Pons (tissue), 1 donor: Measurements from ENCODE around the gene NECAP2.
"Not testable (repeated sequence)": the region's sequence is repeated elsewhere in the genome, so short reads cannot be mapped to it uniquely, and the experiment has no call there.

Experiments used
- DNase-seq: peaks from one replicate; pipeline ENCODE4 v3.0.0-alpha.2; 2016; ENCODE audit warnings: low spot score

NECAP2 gene

GRCh38 chr1:16461681-16462080 lies 21.2 kb downstream of the NECAP2 start:
- DNase-seq, result no peak

- no peak for DNase-seq
Measured at GRCh38 chr1:16462773-16463330, 22.3 kb downstream of the NECAP2 start.

DNA sequence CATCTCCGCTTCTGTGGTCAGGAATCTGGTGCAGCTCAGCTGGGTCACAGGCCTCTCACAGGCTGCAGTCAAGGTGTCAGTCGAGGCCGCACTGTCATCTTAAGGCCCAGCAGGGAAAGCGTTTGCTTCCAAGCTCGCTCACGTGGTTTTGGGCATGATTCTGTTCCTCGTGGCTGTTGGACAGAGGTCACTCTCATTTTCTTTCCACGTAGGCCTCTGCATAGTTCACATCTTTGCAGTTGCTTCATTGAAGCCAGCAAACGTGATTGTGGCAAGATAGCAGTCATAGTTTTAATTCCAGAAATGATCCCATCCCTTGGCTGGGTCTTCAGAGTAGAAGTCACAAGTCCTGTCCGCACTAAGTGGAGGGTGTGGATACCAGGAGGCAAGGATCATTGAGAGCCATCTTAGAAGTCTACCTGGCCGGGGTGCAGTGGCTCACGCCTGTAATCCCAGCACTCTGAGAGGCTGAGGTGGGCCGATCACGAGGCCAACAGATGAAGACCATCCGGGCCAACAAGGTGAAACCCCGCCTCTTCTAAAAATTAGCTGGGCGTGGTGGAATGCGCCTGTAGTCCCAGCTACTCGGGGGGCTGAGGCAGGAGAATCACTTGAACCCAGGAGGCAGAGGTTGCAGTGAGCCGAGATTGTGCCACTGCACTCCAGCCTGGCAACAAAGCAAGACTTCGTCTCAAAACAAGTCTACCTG lies 24.5 kb downstream of the NECAP2 start:
- DNase-seq, result no peak

DNA sequence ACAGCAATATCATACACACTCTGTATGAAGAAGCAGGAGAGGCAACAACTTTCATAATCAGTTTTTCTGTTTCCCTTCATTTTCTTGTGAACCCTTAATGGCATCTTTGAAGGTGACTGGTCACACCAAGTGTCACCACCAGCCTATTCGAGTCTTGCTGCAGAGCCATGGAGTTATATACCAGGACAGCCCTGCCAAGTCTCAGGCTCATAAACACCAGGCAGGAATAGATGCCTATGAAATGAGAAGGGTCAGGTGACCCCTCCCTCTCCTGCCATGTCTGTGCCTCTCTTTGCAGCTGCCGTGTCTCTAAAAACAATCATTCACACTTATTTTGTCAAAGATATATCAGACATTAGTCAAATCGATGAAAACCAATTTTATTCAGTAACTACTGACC lies 28.0 kb downstream of the NECAP2 start:
- DNase-seq, result no peak

GRCh38 chr1:16474166-16474800 lies 33.8 kb downstream of the NECAP2 start:
- no peak for DNase-seq

DNA sequence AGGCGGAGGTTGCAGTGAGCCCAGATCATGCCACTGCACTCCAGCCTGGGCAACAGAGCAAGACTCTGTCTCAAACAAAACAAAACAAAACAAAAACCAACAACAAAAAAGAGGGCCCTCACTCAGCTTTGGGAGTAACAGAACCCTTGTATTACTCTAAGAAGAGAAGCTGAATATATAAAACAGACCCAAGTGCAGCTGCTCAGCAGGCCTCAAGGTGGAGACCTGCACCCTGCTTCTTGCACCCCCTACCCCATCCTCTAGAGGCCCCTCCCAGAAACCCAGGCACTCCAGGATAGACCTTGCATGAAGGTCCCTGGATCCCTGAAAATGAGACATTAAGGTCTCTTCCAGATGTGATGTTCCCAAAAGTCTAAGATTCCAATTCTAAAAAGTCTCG lies 34.4 kb downstream of the NECAP2 start:
- DNase-seq, result not testable (repeated sequence)

- not testable (repeated sequence) for DNase-seq
Measured at GRCh38 chr1:16475771-16476770, 35.5 kb downstream of the NECAP2 start.

GRCh38 chr1:16478091-16478490 lies 37.6 kb downstream of the NECAP2 start:
- DNase-seq, result no peak

- not testable (repeated sequence) for DNase-seq
Measured at GRCh38 chr1:16483146-16483545, 42.6 kb downstream of the NECAP2 start.

- not testable (repeated sequence) for DNase-seq
Measured at GRCh38 chr1:16483639-16484500, 43.3 kb downstream of the NECAP2 start.

GRCh38 chr1:16484501-16484835 lies 43.9 kb downstream of the NECAP2 start:
- DNase-seq, result no peak

- DNase-seq, result no peak
Measured at GRCh38 chr1:16484931-16485330, 44.4 kb downstream of the NECAP2 start.

DNA sequence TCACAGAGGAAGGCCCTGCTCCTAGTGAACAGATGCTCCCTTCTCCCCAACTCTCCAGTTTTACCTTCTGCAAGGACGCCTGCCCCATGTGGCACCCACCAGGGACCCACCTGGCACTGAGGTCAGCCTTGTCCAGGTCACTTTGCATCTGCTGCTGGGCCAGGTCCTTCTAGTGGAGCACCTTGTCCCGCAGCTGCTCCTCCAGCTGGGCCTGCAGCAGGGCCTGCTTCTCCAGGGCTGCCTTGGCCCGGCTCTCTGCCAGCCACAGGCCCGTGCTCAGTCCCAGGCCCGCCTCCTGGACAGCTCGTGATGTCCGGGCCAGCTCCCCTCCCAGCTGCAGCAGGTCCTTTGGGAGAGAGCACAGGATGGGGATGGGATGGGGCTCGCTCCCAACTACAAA lies 45.8 kb downstream of the NECAP2 start:
- DNase-seq, result not testable (repeated sequence)

GRCh38 chr1:16487011-16487410 lies 46.5 kb downstream of the NECAP2 start:
- not testable (repeated sequence) for DNase-seq

DNA sequence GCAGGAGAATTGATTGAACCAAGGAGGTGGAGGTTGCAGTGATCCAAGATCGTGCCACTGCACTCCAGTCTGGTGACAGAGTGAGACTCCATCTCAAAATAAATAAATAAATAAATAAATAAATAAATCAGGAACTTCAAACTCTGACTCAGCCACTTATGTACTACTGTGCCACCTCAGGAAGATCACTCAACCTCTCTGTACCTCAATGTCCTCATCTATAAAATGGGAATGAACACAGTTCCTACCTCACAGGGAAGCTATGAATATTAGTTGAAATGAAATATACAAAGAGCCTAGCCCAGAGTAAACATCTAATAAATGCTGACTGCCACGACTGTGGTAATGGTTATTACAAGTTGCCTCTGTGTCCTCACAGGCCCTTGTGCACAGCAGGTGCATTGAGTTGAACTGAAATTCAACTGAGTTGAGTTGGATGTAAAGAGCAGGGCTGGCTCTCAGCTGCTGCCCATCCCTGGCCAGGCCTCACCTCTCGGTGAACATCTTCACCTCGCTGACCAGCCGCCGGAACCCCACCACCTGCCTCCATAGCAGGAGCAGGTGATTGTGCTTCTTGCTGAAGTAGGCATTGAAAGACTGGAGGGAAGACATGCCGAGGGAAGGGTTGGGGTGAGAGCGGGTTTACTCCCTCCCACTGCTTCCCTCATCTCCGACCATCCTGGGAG lies 48.8 kb downstream of the NECAP2 start:
- DNase-seq, result not testable (repeated sequence)

- no peak for DNase-seq
Measured at GRCh38 chr1:16491056-16491675, 50.6 kb downstream of the NECAP2 start.

GRCh38 chr1:16492937-16493336 lies 52.4 kb downstream of the NECAP2 start:
- DNase-seq, result not testable (repeated sequence)

GRCh38 chr1:16493731-16494130 lies 53.2 kb downstream of the NECAP2 start:
- not testable (repeated sequence) for DNase-seq

DNA sequence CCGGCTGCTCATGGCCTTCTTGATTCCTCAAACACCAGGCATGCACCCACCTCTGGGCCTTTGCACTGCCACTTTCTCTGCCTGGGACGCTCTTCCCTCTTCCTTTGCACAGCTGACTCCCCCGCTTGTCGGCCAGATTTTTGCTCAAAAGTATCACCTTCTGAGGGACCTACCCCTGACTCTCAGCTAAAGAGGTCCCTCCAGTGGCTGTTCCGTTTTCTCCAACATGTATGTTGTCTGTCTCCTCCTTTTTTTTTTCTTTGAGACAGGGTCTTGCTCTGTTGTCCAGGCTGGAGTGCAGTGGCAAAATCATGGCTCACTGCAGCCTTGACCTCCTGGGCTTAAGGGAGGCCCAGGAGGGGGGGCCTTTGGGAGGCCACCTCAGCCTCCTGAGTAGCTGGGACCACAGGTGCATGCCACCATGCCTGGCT lies 57.0 kb downstream of the NECAP2 start:
- DNase-seq, result not testable (repeated sequence)

DNA sequence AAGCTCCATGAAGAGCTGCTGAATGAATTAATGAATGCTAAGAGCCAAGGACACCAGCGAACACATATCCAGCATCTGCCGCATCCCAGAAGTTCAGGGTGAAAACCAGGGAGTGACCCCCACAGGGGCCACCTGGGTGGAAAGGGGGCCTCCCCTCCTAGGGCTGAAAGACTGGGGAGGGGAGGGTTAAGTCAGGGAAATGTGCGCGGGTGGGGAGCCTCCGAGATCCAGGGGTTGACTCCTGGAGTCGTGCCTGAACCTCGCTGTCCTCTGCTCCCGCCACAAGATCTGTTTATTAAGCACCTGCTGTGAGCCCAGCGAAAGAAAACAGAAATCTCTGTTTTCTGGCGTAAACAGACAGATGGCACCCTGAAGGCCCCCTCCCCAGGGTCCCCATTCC lies 57.5 kb downstream of the NECAP2 start:
- not testable (repeated sequence) for DNase-seq
